GM21381 (cell line): ENCODE data around the gene AMER3.
"Not testable (repeated sequence)": the region's sequence is repeated elsewhere in the genome, so short reads cannot be mapped to it uniquely, and the experiment has no call there.

Experiments used
- ATAC-seq: cut with Tn5 transposase; IDR thresholded peaks from one replicate; pipeline ENCODE4 v1.9.1; 2021; ENCODE audit warnings: mild to moderate bottlenecking, moderate library complexity; ENCODE audit not compliant: unreplicated experiment

The AMER3 gene

GRCh38 chr2:130755256-130756052 is at the start of gene AMER3:
Gene AMER3, plus strand, starts transcription at chr2:130755540. Its CDS starts 6,533 bp downstream, at chr2:130762073.
- ATAC-seq: no peak

- not testable (repeated sequence) for ATAC-seq
Measured at GRCh38 chr2:130714795-130715194, 40.5 kb upstream of the AMER3 start.

- no peak for ATAC-seq
Measured at GRCh38 chr2:130720036-130720435, 35.3 kb upstream of the AMER3 start.

- no peak for ATAC-seq
Measured at GRCh38 chr2:130720528-130720927, 34.8 kb upstream of the AMER3 start.

- no peak for ATAC-seq
Measured at GRCh38 chr2:130724455-130724854, 30.9 kb upstream of the AMER3 start.

- ATAC-seq: no peak
Measured at GRCh38 chr2:130726614-130727180, 28.6 kb upstream of the AMER3 start.

- ATAC-seq: peak; percentile 96
Measured at GRCh38 chr2:130727286-130727924, 27.9 kb upstream of the AMER3 start.

GRCh38 chr2:130728007-130728454 is 27.3 kb upstream of the AMER3 start:
- ATAC-seq: peak; percentile 20

- no peak for ATAC-seq
Measured at GRCh38 chr2:130728549-130729316, 26.6 kb upstream of the AMER3 start, which contains the start of gene GPR148. Gene GPR148, plus strand, starts transcription at chr2:130729070. Its CDS starts 82 bp downstream, at chr2:130729152.

GRCh38 chr2:130729322-130730299 is 25.7 kb upstream of the AMER3 start:
- ATAC-seq: no peak

- ATAC-seq: not testable (repeated sequence)
Measured at GRCh38 chr2:130732257-130732656, 23.1 kb upstream of the AMER3 start.

GRCh38 chr2:130735200-130735599 is 20.1 kb upstream of the AMER3 start:
- no peak for ATAC-seq

GRCh38 chr2:130736487-130736886 is 18.9 kb upstream of the AMER3 start:
- no peak for ATAC-seq

GRCh38 chr2:130737592-130737991 is 17.7 kb upstream of the AMER3 start:
- no peak for ATAC-seq

- ATAC-seq: no peak
Measured at GRCh38 chr2:130740671-130741070, 14.7 kb upstream of the AMER3 start.

- ATAC-seq: no peak
Measured at GRCh38 chr2:130743278-130743677, 12.1 kb upstream of the AMER3 start.

- no peak for ATAC-seq
Measured at GRCh38 chr2:130744287-130745117, 10.8 kb upstream of the AMER3 start.

GRCh38 chr2:130749078-130749477 is 6.3 kb upstream of the AMER3 start:
- ATAC-seq: no peak

- ATAC-seq: no peak
Measured at GRCh38 chr2:130749641-130750040, 5.7 kb upstream of the AMER3 start.
